ENCODE results near the gene NGFR.

Gene NGFR

DNA sequence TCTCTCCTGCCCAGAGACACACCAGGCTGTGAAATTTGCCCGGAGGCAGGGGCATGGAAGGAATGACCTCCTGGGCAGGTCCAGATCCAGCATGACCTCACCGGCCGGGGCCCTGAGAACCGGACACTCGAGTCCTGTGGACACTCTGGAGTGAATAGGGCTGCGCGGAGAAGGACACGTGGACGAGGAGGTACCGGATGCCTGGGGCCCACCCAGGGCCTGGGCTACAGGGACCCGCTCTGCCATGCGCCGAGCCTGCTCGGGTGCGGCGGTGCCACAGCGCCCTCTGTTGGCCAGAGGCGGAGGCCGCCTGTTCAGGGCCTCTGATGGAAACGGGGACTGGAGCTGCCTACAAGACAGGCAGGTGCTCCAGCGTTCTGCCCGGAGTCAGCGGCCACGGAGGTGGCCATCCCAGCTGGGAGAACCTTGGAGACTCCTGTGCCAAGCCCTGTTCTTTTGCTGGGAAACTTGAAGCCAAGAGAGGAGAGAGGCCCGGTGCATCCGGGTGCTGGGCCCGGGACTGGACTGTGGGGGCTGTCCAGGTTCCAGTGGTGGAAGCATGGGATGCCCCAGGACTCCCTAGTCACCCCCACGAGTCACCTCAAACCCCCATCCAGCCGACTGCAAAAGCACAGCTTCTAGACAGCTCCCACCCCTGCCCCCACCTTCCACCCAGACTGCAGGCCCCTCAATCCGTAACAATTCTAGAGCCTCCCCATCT lies 61.3 kb downstream of the NGFR start:
- DNase-seq, result peak; percentile 51
- peak; percentile 99 for TF ChIP-seq CTCF (IDR thresholded peaks at IDR 0.05; ENCODE audit: low read depth, low read length, missing control alignments)
- H3K27ac ChIP-seq, result no peak overlapping the region
- H3K27me3 ChIP-seq (replicated peaks), result no peaks in the 10 kb centered on the region
- H3K4me3 ChIP-seq (ENCODE audit: low read depth, low read length), result no peak overlapping the region
- in situ Hi-C loops (cut with HindIII; ENCODE audit: low pct_ligation_motif_present, low sequenced_read_pairs), result no loop called here
- H3K36me3 ChIP-seq (replicated peaks), result no peaks in the 10 kb centered on the region

DNA sequence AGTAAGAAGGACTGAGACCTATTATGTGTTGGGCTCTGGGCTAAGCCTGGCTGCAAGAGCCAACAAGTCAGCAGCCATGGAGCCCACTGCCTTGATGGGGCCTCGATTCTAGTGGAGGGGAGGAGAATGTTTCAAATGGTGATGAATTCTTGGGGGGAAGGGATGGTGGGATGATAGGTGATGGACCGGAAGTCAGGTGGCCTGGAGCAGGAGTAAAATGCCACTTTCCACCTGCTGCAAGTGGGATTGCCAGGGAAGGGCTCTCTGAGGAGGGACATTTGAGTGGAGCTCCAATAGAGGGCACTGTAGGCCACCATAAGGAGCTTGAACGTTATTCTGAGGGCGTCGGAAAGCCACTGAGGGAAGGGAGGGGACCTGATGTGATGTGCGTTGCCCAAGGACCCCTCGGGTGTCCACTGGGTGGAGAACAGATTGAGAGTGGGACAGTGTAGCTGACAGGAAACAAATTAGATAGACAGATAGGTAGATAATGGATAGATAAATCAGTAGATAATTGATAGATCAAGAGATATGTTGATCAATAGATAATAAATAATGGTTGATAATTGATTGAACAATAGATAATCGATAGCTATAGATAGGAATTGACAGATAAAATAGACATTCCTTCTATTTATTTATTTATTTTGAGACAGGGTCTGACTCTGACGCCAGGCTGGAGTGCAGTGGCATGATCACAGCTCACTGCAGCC lies 62.4 kb downstream of the NGFR start:
- Histone ChIP-seq H3K27me3 (replicated peaks) (no peaks in the 10 kb centered on the region), H3K36me3 (replicated peaks) (no peaks in the 10 kb centered on the region), H3K27ac (no peak overlapping the region), H3K4me3 (ENCODE audit: low read depth, low read length) (no peak overlapping the region)
- DNase-seq, result peak; percentile 38
- in situ Hi-C loops (cut with HindIII; ENCODE audit: low pct_ligation_motif_present, low sequenced_read_pairs), result no loop called here
- TF ChIP-seq CTCF (IDR thresholded peaks at IDR 0.05; ENCODE audit: low read depth, low read length, missing control alignments), result peak; percentile 84

All from brain microvascular endothelial cell (primary cell).